ENCODE data around the gene ZSCAN12. TPM values are rescaled to one million over a fixed set of nuclear protein-coding genes. Genes with fewer than 3 reads are reported as not detected.

ZSCAN12 gene
- total RNA-seq, 1 experiment from 2014 or later: 12.6 TPM

GRCh38 chr6:28442586-28442985, 43.0 kb upstream of the ZSCAN12 start:
- Mint-ChIP-seq H3K36me3 (ENCODE audit: insufficient read depth in 1 of 3, low read depth in 3 of 3) (peaks cover 0 to 3% (median 0%) of the 10 kb centered on the region in 3 experiments; a peak in 4 of 7 replicates), H3K27ac (peak overlapping the region; percentile 98 to 100 (median 100); a peak in 4 of 7 replicates), H3K4me1 (peaks cover 10 to 12% of the 10 kb centered on the region in 2 experiments), H3K9me3 (peaks cover 3% of the 10 kb centered on the region in 2 experiments), H3K27me3 (ENCODE audit: low read depth) (no peaks in the 10 kb centered on the region), H3K4me3 (peak overlapping the region; percentile 100)
- Histone ChIP-seq H2AK5ac (ENCODE audit: insufficient read length, low read length) (no peak overlapping the region), H2BK12ac (ENCODE audit: insufficient read length, low read depth, low read length) (no peak overlapping the region), H3K9ac (ENCODE audit: extremely low read depth, insufficient read length, low read length) (peak overlapping the region; percentile 85), H3T11ph (ENCODE audit: low read length) (no peak overlapping the region), H3K9me3 (ENCODE audit: control insufficient read depth, low read depth, low read length) (no peaks in the 10 kb centered on the region), H2BK20ac (ENCODE audit: low read depth, low read length, poor library complexity, severe bottlenecking) (no peak overlapping the region), H4K20me1 (ENCODE audit: control insufficient read depth, insufficient read depth, insufficient read length) (no peaks in the 10 kb centered on the region), H3K27ac (ENCODE audit: insufficient read length, low read depth, low read length) (no peak overlapping the region), H3K4me2 (ENCODE audit: insufficient read depth, insufficient read length, low read length) (peak overlapping the region; percentile 75), H2AFZ (ENCODE audit: low read length) (no peak overlapping the region), H3K23me2 (ENCODE audit: insufficient read length, low read depth, low read length, poor library complexity, severe bottlenecking) (peaks cover 10% of the 10 kb centered on the region), H3K4ac (ENCODE audit: low read depth, low read length) (no peak overlapping the region), H2BK5ac (ENCODE audit: insufficient read length, low read length) (no peak overlapping the region), H3K27me3 (ENCODE audit: insufficient read depth, low read length) (no peaks in the 10 kb centered on the region), H3K79me2 (ENCODE audit: insufficient read depth, low read length) (no peaks in the 10 kb centered on the region), H3K23ac (ENCODE audit: insufficient read length, low read depth, low read length) (no peak overlapping the region), H3K79me1 (ENCODE audit: insufficient read depth, low read depth, low read length, poor library complexity, severe bottlenecking) (peaks cover 3% of the 10 kb centered on the region), H3K14ac (ENCODE audit: insufficient read depth, low read length) (no peak overlapping the region), H3K4me1 (ENCODE audit: insufficient read depth, low read length) (peaks cover 3% of the 10 kb centered on the region), H4K5ac (ENCODE audit: insufficient read length, low read depth, low read length) (no peak overlapping the region), H3K56ac (ENCODE audit: insufficient read length, low read depth, low read length) (no peak overlapping the region), H2BK15ac (ENCODE audit: low read depth, low read length) (no peak overlapping the region), H3K18ac (ENCODE audit: insufficient read length, low read depth, low read length) (no peak overlapping the region), H4K91ac (ENCODE audit: insufficient read length, low read depth, low read length) (no peak overlapping the region), H2BK120ac (ENCODE audit: low read depth, low read length, poor library complexity, severe bottlenecking) (no peak overlapping the region), H4K8ac (replicated peaks; ENCODE audit: insufficient read length, low read depth, low read length) (no peak overlapping the region)
- no CpG with 5 or more reads among the region's 7 CpGs for WGBS (ENCODE audit: extremely low coverage, insufficient read length, low lambda C conversion rate)
- no peak for DNase-seq
- TF ChIP-seq CTCF (conservative IDR thresholded peaks at IDR 0.05): no peak

Measured in H9 (cell line).